Spleen (tissue), 11 donors: ENCODE results near the gene TYRO3. TPM values are rescaled to one million over a fixed set of nuclear protein-coding genes. Genes with fewer than 3 reads are reported as not detected.
A peak's percentile ranks its signal among the peaks of the same experiment; 100 is the strongest.

Experiments
- DNase-seq: peaks from one replicate; pipeline ENCODE4 v3.0.0-alpha.2; 2020
- H3K27ac ChIP-seq, 8 donors: fragments of 200-600 bp; sonication (generic) in 7 of 8; 1 replicate in 4 of 8; 2 replicates in 4 of 8; pipeline versions ENCODE4 v1.5.0 to v1.8.0; 2016 to 2021; ENCODE audit warnings: inconsistent platforms in 4 of 8, mild to moderate bottlenecking in 4 of 8, moderate library complexity in 1 of 8
- H3K27me3 ChIP-seq, 7 donors: fragments of 200-600 bp; sonication (generic) in 6 of 7; replicated peaks in 1 of 7; 1 replicate in 4 of 7; 2 replicates in 3 of 7; pipeline versions ENCODE4 v1.5.0 to v1.8.0; 2016 to 2021; ENCODE audit warnings: inconsistent platforms in 3 of 7, mild to moderate bottlenecking in 1 of 7
- H3K36me3 ChIP-seq, 6 donors: fragments of 200-600 bp; sonication (generic) in 5 of 6; 1 replicate in 4 of 6; 2 replicates in 2 of 6; pipeline versions ENCODE4 v1.5.0 to v1.8.0; 2016 to 2021; ENCODE audit warnings: inconsistent platforms in 2 of 6
- H3K4me1 ChIP-seq, 6 donors: fragments of 200-600 bp; sonication (generic) in 5 of 6; 1 replicate in 3 of 6; 2 replicates in 3 of 6; pipeline versions ENCODE4 v1.5.0 to v1.8.0; 2016 to 2021; ENCODE audit warnings: inconsistent platforms in 3 of 6
- H3K4me3 ChIP-seq, 8 donors: fragments of 200-600 bp; sonication (generic) in 7 of 8; 1 replicate in 4 of 8; 2 replicates in 4 of 8; pipeline versions ENCODE4 v1.5.0 to v1.8.0; 2016 to 2021; ENCODE audit warnings: inconsistent platforms in 4 of 8, mild to moderate bottlenecking in 4 of 8, moderate library complexity in 2 of 8
- H3K9me3 ChIP-seq, 8 donors: fragments of 200-600 bp; sonication (generic) in 7 of 8; 1 replicate in 4 of 8; 2 replicates in 4 of 8; pipeline versions ENCODE4 v1.5.0 to v1.8.0; 2016 to 2021; ENCODE audit warnings: inconsistent platforms in 4 of 8
- CTCF ChIP-seq, 11 experiments: fragments of 200-600 bp in 7 of 11; fragments of 450-650 bp in 4 of 11; sonication (generic) in 4 of 11; IDR thresholded peaks in 8 of 11; conservative IDR thresholded peaks in 3 of 11; 1 replicate in 7 of 11; 2 replicates in 4 of 11; pipeline versions ENCODE4 v1.4.0 to v1.8.0; 2016 to 2021; ENCODE audit warnings: antibody characterized with exemption in 11 of 11, inconsistent platforms in 4 of 11, mild to moderate bottlenecking in 1 of 11
- POLR2A ChIP-seq, 3 donors: fragments of 450-650 bp; IDR thresholded peaks; one replicate each; pipeline ENCODE4 v1.5.1; 2017; ENCODE audit warnings: antibody characterized with exemption in 3 of 3, mild to moderate bottlenecking in 1 of 3
- POLR2AphosphoS5 ChIP-seq, 3 donors: sonication (generic); formaldehyde crosslinking; IDR thresholded peaks; one replicate each; pipeline ENCODE4 v1.5.1; 2017; ENCODE audit warnings: antibody characterized with exemption in 3 of 3
- WGBS, 5 donors: extraction: QIAGEN DNeasy Blood & Tissue Kit in 3 of 5; methylation state at CpG; one replicate each; pipeline versions ENCODE4 v1.1.5 to v1.1.7; 2013 to 2018; 5-methylcytosine and 5-hydroxymethylcytosine counted together
- intact Hi-C: fragments of 100-400 bp; cut with DNase I; formaldehyde crosslinking; loops from one replicate; pipeline ENCODE4 v1.15.0; 2023; ENCODE audit warnings: low total_unique reads
- polyA plus RNA-seq, 3 donors: library from polyadenylated mRNA; stranded (reverse); fragments of 200-250 nt; gene quantifications; one replicate each; pipeline ENCODE4 v1.2.1, GENCODE V29; 2013
- total RNA-seq, 7 donors: library from RNA; depleted of rRNA in 3 of 7; stranded (reverse); fragments of >200 nt in 3 of 7; fragmentation: NEBNext Ultra II Directional in 4 of 7; extraction: Animal tissue kit (Norgen Biotek cat#: 25700) in 4 of 7; gene quantifications; one replicate each; pipeline versions ENCODE4 v1.1.0 to v1.2.1, GENCODE V29; 2016 to 2021
- donor health status: healthy with polysubstance abuse.
- donor health status: DM: no; HTN: no; CAD: no; lungs with moderate emphysema.
- donor health status: DM: no; HTN: no; CAD: no.
- donor health status: Bipolar disorder and iron deficiency.
- donor health status: healthy.
- donor health status: DM: no; HTN: no; CAD: no.
- donor health status: DM: yes; HTN: yes; CAD: no.

The TYRO3 gene
- total and polyA plus RNA-seq, 10 donors, result 2.6 to 36.2 (median 19.4) TPM

GRCh38 chr15:41561777-41562145 is 2.7 kb downstream of the TYRO3 start:
- intact Hi-C loops, result no loop called here
- H3K9me3 ChIP-seq, result no peaks in the 10 kb centered on the region
- H3K4me3 ChIP-seq, result no peak overlapping the region
- DNase-seq, result no peak
- H3K27ac ChIP-seq, result peak overlapping the region in 5 of 8 donors; percentile 16 to 70 (median 39)
- H3K27me3 ChIP-seq, result peaks cover 0 to 39% (median 7%) of the 10 kb centered on the region in 7 donors
- H3K36me3 ChIP-seq, result peaks cover 0 to 5% (median 0%) of the 10 kb centered on the region in 6 donors
- TF ChIP-seq POLR2A (IDR thresholded peaks at IDR 0.05) (no peak), POLR2AphosphoS5 (IDR thresholded peaks at IDR 0.05) (no peak), CTCF (IDR thresholded peaks at IDR 0.05 in 8 of 11, conservative IDR thresholded peaks at IDR 0.05 in 3 of 11) (no peak)
- peaks cover 26 to 94% (median 64%) of the 10 kb centered on the region in 6 donors for H3K4me1 ChIP-seq
- WGBS, 5 donors, result 66 to 90% (median 85%) methylated on average over 2 to 3 of the region's 3 CpGs

GRCh38 chr15:41562244-41562643 is 3.2 kb downstream of the TYRO3 start:
- Histone ChIP-seq H3K27ac (peak overlapping the region in 5 of 8 donors; percentile 16 to 70 (median 39)), H3K4me3 (no peak overlapping the region), H3K9me3 (no peaks in the 10 kb centered on the region), H3K27me3 (peaks cover 0 to 39% (median 7%) of the 10 kb centered on the region in 7 donors), H3K36me3 (peaks cover 0 to 5% (median 0%) of the 10 kb centered on the region in 6 donors), H3K4me1 (peaks cover 26 to 94% (median 61%) of the 10 kb centered on the region in 6 donors)
- DNase-seq, result no peak
- 55 to 73% (median 64%) methylated on average over 5 of the region's 5 CpGs for WGBS, 5 donors
- intact Hi-C loops, result no loop called here
- TF ChIP-seq CTCF (IDR thresholded peaks at IDR 0.05 in 8 of 11, conservative IDR thresholded peaks at IDR 0.05 in 3 of 11) (no peak), POLR2AphosphoS5 (IDR thresholded peaks at IDR 0.05) (no peak), POLR2A (IDR thresholded peaks at IDR 0.05) (no peak)

- DNase-seq, result no peak
- Histone ChIP-seq H3K27me3 (peaks cover 0 to 35% (median 7%) of the 10 kb centered on the region in 7 donors), H3K4me1 (peaks cover 24 to 94% (median 56%) of the 10 kb centered on the region in 6 donors), H3K4me3 (no peak overlapping the region), H3K9me3 (no peaks in the 10 kb centered on the region), H3K36me3 (peaks cover 0 to 5% (median 0%) of the 10 kb centered on the region in 6 donors), H3K27ac (peak overlapping the region in 5 of 8 donors; percentile 7 to 70 (median 67))
- WGBS, 5 donors, result 75 to 84% (median 76%) methylated on average over 2 to 4 of the region's 4 CpGs
- intact Hi-C loops, result no loop called here
- TF ChIP-seq POLR2A (IDR thresholded peaks at IDR 0.05) (no peak), CTCF (IDR thresholded peaks at IDR 0.05 in 8 of 11, conservative IDR thresholded peaks at IDR 0.05 in 3 of 11) (no peak), POLR2AphosphoS5 (IDR thresholded peaks at IDR 0.05) (peak in 1 of 3 donors; percentile 11)
Observed at GRCh38 chr15:41562784-41563198, 3.8 kb downstream of the TYRO3 start.

GRCh38 chr15:41564286-41564959 is 5.4 kb downstream of the TYRO3 start:
- Histone ChIP-seq H3K27me3 (peaks cover 0 to 20% (median 6%) of the 10 kb centered on the region in 7 donors), H3K9me3 (no peaks in the 10 kb centered on the region), H3K36me3 (peaks cover 0 to 10% (median 0%) of the 10 kb centered on the region in 6 donors), H3K27ac (peak overlapping the region in 7 of 8 donors; percentile 47 to 70 (median 63)), H3K4me1 (peaks cover 17 to 89% (median 51%) of the 10 kb centered on the region in 6 donors), H3K4me3 (no peak overlapping the region)
- TF ChIP-seq POLR2AphosphoS5 (IDR thresholded peaks at IDR 0.05) (peak in 2 of 3 donors; percentile 64 to 68), CTCF (IDR thresholded peaks at IDR 0.05 in 8 of 11, conservative IDR thresholded peaks at IDR 0.05 in 3 of 11) (no peak)
- peak; percentile 76 for DNase-seq
- WGBS, 5 donors, result 52 to 76% (median 59%) methylated on average over 6 to 7 of the region's 7 CpGs
- intact Hi-C loops, result no loop called here
